GM19238 (cell line): ENCODE data around the gene UPB1.

ENCODE experiments used
- DNase-seq: peaks from one replicate; pipeline ENCODE4 v3.0.0; 2011; ENCODE audit warnings: low spot score; ENCODE audit not compliant: insufficient read length

UPB1 gene

DNA sequence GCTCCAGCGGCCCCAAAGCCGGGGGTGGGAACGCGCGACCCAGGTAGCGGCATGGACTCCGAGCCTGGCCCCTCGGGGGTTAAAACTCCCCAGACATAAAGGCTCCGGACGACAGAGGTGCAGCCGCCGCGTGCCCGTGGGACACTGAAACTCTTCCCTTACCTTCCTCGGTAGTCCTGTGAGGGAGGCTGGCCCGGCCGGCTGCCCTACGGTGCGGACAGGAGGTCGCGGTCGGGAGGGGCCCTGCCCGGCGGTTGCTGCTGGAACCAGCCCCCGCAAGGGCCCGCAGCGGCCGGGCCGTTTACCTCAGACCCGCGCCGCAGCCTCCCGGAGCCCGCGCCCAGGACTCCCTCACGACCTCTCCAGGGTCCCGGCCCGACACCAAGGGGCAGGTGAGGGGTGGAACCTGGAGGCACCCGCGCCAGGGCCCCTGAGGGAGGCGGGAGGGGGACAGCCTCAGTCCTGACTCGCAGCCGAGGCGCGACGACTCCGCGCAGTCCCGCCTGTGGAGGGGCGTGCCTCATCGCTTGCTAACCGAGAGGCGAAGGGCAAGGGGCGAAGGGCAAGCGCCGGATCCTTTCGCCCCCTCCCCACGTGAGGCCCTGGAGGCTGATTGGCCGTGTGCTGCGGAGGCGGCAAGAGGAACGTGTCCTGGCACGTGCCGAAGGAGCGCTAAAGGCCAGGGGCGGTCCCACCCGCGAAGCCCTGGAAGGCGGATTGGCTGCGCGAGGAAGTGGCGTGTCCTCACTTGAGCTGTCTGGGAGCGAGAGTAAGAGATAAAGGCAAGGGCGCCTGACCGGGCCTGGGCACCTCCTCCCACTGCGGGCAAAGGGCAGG is at the start of gene UPB1:
Gene UPB1, plus strand, starts transcription at position 805 of the 837 bp plus-strand sequence. CDS start 72 bp downstream, outside the sequence.
- DNase-seq = no peak

DNA sequence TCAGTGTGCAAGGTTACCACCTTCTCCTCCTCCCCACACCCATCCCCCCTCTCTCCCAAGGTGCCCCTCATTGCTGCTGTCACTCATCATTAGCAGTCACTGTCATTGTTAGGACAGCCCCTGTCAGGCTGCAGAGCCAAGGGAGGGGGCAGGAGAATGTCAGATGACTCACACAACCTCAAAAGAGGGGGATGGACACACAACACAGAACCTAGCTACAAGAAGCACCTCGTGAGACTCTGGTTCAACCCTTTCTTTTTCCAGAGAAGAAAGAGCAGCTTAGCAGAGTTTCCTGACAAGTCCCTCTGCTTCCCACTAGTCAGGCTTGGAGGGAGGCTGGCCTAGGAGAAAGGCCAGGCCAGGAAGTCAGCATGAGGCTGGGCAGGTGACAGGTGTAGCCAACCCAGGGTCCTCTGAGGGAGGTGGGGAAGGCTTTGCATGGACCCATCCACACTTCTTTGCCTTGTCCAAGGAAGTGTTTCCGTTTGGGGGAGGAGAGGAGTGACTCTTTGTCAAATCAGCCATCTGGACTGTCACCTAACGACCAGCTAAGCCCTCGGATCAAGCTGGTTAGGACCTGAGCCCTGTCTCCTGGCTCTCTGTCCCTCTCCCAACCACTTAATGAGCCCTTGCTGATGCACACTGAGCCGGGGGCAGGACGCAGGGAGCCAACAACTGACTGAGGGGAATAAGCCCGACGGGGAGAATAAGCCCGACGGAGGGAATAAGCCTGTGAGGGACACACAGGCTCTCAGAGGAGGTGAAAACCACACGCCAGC is 49.5 kb upstream of the UPB1 start:
- no peak for DNase-seq

DNA sequence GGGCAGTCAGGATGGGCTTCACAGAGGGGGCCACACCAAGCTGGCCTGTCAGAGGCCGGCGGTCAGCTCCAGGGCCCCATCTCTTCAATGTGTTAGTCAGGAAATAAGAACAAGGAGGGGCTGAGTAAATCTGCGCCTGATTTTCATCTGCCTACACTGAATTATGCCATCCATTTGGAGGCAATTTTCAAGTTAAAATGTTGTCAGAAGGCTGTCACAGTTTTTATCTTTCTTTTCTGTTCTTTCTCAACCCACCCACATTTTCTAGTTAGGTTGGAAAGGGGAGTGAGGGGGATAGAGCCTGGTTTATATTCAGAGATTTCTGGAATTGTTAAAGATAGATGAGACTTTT is 48.9 kb upstream of the UPB1 start:
- no peak for DNase-seq

DNA sequence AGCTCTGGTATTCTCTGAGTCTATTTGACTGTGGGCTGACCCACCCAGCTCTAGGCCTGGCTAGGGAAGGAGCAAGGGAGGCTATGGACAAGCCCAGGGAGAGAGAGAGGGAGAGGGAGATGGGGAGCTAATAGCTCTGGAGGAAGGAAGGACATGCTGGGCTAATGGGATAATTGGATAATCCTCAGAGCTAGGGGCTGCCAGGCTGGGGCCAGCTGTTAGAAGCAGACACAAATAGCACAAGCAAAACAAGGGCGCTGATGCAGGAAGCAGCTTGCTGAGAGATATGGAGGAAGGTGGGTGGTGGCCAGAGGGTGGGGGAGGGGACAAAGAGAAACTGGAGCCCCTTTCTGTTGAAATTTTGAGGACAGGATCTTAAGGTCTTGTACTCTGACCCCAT is 44.5 kb upstream of the UPB1 start:
- no peak for DNase-seq

DNA sequence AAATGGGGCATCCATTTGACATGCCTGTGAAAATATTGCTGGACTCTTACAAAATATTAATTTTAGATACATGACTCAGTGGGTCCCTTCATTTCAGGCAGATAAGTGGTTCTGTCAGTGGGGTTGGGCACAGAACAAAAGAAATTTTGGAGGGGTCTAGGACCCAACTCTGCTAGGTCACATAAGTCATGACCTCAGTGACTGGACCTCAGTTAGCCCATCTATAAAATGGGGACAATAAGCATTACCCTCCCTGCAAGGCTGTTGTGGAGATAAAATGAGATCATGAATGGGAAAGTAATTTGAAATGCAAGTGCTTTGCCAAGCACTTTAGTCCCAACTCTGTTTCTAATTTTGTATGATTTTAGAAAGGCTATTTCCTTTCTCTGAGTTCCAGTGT is 44.0 kb upstream of the UPB1 start:
- no peak for DNase-seq

DNA sequence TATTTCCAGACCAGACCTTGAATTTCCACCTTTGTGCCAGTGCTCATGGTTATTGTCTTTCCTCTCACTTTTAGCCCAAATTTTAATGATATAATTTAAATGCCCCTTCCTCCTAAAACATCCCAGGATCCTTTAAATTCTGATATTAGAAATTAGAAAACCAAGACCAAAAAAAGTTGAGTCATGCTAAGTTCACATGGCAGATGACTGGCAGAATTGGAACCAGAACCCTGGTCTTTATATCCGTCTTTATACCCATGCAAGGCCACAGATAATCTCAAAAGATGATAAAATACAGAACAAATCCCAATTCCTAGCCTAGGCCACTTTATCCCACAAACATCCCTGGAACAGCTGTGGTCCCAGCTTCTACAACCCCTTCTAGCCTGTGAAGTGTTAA is 41.3 kb upstream of the UPB1 start:
- DNase-seq = no peak

DNA sequence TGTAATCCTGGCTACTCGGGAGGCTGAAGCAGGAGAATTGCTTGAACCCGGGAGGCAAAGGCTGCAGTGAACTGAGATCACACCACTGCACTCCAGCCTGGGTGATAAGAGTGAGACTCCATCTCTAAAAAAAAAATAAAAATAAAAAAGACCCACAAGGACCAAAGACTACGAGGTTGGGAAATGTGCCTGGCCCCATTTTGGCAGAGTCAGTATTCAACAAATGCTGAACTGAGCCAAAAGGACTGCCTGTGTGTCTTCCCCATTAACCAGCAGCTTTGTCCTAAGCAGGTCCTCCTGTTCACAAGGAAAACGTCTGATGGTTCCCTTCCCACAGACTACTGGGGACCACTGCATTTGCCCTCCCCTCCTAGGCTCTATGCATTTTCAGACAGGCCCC is 40.1 kb upstream of the UPB1 start:
- DNase-seq = no peak

DNA sequence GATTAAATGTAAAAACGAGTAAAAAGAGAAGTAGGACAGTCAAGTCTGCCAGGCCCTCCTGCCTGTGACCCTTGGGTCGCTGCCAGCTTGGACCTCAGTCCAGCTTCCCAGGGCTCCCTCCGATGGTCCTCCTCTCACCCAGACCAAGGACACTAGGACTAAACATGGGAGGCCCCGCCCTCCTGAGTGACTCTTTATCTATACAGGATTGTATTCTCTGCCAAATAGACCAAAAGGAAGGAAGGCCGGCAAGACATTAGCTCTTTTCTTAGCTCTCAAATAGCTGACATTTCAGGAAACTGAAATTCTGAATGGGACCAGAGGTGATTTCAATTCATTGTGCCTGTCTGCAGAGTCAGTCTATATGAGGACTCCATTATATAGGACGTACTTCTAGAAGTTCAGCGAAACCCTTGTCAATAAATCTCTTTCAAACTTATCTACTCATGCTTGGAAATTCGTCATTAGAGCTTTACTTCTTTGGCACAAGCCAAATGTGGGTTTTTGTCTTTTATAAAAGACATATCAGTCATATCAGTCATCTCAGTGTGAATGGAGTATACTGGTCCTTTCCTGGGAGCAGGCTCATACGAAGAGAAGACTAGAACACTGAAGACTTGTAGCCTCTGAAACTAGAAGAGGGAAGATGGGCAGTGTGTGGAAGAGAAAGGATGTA is 39.2 kb upstream of the UPB1 start:
- DNase-seq = no peak

DNA sequence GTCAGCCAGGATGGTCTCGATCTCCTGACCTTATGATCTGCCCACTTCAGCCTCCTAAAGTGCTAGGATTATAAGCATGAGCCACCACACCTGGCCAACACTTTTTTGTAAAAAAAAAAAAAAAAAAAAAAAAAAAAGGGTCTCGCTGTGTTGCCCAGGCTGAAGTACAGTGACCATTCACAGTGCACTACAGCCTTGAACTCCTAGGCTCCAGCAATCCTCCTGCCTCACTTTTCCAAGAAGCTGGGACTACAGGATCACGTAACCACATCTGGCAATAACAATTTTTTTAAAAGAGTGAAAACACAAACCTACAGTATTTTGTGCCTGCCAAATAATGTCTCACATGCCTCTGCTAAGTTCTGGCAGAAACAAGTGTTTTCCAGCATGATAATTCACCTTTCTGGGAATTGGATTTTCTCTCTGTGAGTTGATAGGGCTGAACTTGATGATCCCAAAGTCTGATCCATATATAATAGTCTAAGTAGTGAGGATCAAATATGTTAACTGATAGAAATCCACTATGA is 37.2 kb upstream of the UPB1 start:
- no peak for DNase-seq

DNA sequence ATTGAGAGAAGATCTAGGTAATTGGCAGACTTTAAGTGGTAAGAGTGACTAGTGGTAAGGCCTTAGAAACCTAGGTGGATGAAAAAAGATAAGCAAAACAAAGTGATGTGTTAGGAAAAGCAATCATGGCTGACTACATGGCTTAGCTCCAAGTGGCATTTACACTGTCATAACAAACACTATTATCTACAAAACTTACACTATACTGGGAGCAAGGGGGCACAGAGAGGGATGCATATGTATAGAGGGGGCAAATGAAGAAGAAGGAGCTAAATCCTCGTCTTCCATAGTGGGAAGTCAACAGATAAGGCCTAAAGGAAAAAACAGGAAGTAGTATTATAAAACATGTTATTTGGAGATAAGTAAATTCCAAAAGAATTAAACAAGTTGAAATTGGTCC is 35.2 kb upstream of the UPB1 start:
- no peak for DNase-seq

DNA sequence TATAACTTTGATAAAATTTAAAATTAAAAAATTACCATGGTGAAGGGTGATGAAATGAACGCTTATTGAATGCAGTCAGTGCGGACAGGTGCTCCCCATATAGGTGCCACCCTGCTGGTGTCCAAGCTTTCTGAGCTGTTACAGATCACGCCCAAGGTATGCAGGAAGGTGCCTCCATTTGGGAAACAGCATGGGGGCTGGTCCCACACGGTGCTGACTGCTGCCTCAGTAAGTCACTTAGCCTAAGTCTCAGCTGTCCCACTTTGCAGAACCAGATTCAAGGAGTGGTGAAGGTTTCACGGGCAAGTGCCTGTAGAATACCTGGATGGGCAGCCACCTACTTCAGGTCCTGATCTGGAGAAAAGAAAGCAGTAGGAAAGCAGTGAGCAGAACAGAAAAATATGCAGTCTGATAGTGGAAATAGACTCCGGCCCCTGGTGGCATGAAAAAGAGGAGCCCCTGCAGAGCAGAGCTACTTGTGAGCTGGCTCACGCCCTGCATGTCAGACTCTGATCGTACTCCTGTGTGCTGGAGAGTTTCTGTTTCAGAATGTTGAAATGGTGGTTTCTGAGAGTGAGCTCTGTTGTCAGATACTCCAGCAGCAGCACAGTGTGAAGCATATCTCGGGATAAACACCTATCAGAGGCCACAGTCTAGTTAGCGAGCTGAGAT is 34.6 kb upstream of the UPB1 start:
- no peak for DNase-seq

DNA sequence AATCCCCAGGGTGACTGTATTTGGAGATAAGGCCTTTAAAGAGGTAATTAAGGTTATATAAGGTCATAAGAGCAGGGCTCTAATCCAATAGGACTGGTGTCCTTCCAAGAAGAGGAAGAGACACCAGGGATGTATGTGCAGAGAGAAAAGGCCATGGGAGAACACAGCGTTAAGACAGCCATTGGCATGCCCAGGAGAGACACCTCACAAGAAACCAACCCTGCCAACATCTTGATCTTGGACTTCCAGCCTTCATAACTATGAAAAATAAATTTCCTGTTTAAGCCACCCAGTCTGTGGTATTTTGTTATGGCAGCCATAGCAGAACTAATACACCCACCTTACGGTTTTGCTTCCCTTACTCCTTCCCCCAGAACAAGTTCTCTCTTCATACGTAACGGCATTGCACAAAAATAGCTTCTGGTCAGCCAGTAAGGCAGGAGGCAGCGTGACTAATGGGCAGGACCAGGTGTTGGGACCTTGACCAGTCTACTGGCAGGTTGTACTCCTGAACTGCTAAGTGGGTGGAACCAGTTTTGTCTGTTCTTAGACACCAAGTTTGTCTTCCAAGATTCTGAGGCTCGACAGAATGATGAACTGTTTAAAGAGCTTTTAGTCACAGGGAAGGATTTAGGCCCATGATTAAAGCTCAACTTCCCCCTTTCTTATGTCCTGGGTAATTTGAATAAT is 31.9 kb upstream of the UPB1 start:
- no peak for DNase-seq

DNA sequence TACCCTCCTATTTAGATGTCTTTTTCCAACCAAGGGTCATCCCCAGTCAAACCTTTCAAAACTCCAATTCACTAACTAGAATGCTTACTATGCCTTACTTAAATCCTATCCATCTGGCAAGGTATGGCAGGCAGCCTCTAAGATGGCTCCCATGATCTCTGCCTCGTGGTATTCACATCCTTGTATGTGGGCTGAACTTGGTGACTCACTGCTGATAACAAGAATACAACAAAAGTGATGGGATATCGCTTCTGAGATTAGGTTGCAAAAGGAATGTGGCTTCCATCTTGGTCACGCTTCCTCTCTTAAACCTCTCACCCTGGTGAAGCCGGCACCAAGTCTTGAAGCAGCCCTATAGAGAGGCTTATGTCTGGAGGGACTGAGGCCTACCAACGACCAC is 29.6 kb upstream of the UPB1 start:
- no peak for DNase-seq

DNA sequence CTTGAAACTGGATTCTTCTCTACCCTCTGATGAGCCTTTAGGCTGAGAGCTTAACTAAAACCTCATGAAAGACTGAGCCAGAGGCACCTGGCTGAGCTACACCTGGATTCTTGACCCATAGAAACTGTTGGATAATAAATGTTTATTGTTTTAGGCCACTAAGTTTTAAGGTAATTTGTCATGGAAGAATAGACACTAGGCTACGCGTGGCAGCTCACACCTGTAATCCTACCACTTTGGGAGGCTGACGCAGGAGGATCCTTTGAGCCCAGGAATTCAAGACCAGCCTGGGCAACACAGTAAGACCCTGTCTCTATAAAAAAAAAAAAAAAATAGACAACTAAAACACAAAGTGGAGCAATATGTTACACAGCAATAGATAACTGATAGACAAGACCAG is 29.2 kb upstream of the UPB1 start:
- no peak for DNase-seq

DNA sequence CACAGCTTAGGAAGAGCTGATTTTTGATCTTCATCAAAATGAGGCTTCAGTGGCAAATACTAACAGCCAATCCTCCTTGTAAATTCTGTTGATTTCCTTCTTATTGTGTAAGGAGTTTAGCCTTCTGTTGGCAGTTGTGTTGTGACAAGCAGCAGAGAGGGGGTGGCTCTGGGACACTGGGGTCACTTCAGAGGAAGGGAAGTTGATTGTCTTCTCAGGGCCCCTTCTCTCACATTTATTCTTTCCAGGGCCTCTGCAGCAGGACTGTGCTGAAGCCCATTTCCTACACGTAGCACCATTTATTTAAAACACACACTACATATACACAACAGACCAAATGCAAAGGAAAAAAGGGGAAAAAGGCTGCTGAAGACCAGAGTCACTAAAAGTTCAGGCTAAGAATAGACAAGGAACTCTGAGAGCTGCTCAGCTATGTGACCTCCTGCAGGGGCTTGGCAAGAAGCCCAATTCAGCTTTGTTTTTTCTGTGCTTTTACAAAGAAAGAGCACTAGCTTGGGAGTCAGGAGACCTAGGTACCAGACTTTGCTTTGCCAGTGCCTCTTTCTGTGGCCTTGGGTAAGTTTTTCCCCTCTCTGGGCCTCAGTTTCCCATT is 28.3 kb upstream of the UPB1 start:
- no peak for DNase-seq

DNA sequence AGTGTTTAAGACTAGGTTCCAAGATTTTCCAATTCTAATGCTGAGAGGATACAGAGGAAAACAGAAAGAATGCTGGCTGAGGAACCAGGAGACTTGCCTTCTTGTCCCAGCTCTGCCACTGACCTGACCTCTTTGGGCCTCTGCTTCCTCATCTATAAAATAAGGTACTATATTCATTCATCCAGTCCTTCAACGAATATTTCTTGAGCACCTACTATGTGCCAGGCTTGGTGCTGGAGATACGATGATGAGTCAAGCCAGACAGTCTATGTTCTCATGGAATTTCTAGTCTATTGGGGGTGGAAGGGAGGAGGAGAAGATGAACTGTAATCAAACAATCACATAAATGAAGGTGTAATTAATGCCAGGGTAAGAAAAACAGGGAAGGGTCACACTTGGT is 27.8 kb upstream of the UPB1 start:
- DNase-seq = no peak

DNA sequence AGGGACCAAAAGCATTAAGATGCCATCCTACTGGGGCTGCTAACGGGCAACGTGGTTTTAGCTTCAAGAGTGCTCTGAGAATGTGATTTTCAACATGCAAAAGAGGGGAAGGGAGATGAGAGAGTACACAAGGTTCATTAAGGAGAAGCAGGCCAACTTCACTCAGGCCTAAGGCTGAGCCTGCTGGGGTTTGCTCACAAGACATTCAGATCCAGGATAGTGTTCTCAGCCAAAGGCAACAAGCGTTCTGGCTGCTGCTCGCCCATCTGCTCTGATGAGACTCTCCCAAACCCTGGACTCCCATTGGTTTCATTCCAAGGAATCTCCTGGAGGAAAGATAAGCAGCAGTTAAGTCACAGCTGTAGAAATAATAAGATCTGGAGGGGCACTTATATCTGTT is 23.6 kb upstream of the UPB1 start:
- no peak for DNase-seq

DNA sequence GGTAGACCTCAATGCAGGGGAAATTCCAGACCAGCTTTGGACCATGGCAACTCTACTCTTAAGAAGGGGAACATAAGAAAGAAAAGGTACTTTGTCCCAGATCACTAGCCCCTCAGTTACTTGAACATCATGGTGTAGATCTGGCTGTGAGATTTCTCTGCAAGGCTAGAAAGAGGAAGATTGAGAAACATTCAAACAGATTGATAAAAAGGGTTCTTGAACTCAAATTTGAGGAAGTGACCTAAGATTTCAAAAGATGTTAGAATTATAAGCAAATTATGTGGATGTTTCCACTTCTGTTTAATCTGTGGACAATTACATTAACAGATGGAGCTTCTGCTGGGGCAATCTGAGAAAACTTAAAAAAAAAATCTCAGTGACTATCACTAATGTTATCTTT is 21.8 kb upstream of the UPB1 start:
- no peak for DNase-seq

DNA sequence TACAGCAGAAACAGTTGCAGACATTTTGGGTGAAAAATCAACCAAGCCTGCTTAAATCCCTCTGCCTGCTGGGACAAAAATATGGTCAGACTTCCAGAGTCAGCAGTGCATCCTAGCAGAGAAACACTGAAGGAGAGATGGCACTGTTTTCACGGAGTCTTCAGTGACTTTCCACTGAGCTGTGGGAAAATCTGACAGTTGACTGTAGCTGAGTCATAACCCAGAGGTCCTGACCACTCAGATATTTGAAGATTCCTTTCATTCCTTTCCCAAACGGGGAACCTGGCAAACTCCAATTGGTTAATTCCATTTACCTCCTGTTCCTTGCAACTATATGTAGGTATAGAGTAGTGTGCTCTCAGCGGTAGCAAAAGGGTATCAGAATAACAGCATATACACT is 20.9 kb upstream of the UPB1 start:
- no peak for DNase-seq

DNA sequence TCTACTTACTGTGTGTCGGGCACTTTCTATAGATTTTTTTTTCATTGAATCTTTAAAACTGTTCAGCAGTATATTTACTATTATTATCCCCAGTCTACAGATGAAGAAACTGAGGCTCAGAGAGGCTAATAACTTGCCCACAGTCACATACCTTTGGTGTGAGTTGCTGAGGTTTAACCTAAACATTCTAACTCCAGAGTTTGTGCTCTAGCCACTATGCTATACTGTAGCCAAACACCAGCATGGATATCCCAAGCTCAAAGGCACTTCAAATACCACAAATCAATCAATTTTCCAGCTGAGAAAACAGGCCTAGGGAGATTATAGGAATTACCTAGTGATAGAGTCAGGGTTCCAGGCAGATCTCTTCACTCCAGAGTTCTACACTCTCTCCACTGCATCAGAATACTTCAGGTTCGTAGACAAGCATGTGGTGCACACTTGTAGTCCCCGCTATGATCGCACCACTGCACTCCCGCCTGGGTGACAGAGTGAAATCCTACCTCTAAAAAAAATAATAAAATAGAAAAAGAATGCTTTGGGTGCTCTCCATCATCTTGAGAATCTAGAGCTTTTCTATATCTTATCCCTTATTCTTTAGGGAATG is 20.4 kb upstream of the UPB1 start:
- no peak for DNase-seq
